Measurements from ENCODE around the gene GLRX3.

Gene GLRX3

GRCh38 chr10:130138479-130138866, 2.3 kb downstream of the GLRX3 start:
- DNase-seq: peak; percentile 92

GRCh38 chr10:130140425-130140824, 4.2 kb downstream of the GLRX3 start:
- no peak for DNase-seq

GRCh38 chr10:130141038-130141437, 4.8 kb downstream of the GLRX3 start:
- DNase-seq: no peak

GRCh38 chr10:130141460-130141859, 5.3 kb downstream of the GLRX3 start:
- no peak for DNase-seq

DNA sequence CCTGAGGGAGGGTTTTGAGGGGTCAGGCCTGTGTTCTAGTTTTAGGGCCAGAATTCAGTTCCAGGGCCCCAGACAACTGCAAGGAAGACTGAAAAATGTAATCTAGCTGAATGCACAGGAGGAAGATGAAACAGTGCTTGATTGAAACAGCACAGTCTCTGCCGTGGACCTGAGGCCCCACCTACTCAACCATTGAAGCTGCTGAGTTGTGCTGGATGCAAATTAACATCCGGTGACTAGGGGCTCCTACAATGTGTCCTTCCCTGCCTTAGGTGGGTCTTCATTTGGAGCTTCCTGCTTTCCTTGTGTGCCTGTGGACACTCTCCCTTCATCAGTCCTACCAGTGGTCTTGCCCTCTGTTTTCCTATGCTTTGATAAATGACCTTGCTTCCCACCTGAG, 5.7 kb downstream of the GLRX3 start:
- no peak for DNase-seq

DNA sequence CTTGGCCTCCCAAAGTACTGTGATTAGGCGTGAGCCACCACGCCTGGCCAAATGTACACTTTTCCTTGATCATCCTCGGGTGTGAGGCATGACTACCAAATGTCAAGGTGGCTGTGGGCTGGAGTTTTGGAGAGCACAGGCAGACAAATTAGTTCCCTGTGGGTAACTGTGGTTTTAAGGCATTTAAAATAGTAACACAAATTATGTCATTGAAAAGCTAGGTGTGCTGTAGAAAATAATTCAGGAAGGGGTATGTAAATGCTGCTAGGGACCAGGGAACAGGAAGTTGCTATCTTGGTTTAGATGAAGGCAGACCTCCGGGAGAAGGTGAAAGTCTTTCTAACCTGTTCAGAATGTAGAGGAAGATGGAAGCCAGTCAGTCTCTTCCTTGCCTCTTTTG, 9.9 kb downstream of the GLRX3 start:
- no peak for DNase-seq

DNA sequence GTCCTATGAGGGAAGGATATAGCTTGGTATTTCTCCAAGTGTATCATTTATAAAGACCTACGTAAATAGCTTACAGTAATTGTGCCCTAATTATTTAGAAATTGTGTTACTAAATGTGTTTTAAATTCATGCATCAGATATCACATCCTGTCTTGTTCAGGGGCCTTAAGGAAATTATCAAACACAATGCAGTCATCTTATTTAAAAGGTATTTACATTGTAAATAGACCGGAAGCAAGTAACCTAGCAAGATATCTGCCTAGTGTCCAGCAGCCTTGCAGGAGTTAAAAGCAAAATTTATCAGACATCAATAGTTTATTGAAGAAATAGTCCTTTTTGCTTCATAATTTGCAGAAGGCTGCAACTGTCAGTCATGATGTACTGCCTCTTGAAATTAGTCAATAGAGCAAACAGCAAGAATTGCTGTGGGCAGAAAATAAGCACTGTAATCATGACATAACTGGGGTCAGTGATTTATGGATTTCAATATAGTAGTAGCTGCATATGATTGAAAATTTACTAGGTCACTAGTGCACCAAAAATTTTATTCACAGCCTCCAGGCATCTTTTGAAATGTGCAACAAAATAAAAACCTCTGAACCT, 23.1 kb downstream of the GLRX3 start:
- DNase-seq: no peak

- DNase-seq: no peak
Measured at GRCh38 chr10:130160775-130161174, 24.6 kb downstream of the GLRX3 start.

DNA sequence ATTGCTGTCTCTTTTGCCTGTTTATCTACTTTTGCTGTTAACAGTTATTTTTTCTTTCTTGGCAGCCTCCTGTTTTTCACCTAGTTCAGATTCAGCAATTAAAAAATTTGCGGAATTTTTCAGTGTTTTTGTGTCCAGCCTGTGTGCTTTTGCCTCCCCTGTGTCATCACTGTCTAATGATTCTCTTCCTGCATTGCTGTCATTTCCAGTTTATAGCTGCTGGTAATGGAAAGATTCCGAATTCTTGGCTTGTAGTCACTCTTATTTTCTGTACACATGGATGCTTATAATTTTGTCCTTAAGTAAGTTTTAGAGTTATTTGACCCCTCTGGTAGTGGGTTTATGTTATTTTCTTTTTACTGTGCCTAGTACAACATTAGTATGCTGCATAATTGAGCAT, 25.1 kb downstream of the GLRX3 start:
- DNase-seq: no peak

DNA sequence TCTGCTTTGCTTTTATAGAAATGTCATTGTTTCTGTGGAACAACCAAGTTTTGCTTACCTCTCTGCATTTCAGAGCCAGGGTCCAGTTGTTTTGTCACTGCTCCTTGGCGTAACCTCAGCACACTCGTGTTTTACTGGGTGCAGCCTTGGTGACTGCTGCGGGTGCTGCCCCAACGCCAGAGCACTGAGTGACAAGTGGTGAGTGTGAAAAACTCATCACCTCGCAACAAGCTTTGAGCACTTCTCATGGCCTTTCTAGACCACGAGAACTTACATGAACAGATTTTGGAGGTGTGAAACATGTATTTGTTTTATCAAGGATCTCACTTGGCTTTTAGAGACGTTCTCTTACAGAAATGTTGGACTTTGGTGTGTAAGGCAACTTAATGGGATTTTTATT, 31.0 kb downstream of the GLRX3 start:
- no peak for DNase-seq

DNA sequence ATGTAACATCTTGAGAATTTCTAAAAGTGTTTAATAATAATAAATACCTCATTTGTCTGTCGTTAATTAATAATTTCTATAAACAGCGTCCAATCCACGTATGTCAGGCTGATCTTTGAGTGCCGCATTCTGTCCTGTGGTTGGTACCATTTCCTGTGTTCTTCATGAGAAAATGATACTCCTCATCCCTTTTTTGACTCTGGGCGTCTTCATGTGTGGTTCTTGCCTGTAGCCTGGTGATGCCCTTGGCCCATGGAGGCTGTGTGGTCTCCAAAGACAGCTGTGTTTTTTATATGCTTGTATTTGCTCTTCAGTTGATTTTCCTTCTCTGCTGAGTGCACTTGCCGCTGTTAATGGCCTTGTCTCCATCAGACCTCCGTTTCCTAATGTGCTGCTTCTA, 31.5 kb downstream of the GLRX3 start:
- DNase-seq: no peak

DNA sequence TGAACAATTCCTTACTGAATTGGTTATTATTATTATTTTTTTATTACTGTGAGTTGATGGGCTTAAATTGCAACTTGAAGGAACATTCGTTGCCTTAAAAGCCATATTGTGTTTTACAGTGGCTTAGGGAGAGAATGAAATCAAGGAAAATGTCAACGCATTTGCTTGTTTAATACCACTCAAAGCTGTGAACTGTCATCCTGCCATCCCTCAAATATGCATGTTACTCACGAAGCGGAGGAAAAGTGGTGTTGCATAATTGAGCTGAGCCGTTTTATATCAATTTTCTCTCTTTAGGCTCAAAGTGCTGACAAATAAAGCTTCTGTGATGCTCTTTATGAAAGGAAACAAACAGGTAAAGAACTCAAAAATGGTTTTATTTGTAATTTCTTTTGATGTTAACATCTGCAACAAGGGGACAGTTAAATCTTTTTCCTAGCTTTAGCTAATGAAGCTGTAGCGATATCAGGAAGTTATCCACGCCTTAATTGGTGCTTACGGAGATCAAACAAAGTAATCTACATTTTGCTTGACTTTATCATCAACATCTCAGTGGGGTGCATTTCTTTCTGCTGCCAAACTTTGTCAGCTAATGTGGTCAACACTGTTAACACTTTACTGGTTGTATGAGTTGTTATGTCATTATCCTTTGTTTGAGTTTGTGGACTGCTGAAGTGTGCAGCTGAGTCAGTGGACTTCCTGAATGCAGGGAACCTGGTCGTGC, 33.1 kb downstream of the GLRX3 start:
- DNase-seq: peak; percentile 24

DNA sequence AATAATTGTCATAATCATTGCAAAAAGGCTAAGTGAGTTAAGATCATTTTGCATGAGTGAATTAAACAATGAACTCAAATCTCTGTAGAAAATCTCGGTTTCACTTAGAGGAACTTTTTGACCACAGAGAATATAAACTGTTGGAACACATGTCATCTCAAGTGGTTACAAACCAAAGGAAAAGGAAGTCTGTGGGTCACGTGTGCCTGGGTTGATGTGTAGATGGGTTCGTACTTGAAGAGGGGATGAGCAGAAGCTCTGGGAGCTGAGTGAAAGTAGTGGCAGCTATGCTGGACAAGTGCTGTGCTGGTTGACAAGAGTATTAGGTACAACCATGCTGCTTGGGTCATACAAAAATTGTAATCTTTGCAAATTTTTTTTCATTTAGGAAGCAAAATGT, 35.0 kb downstream of the GLRX3 start:
- no peak for DNase-seq

DNA sequence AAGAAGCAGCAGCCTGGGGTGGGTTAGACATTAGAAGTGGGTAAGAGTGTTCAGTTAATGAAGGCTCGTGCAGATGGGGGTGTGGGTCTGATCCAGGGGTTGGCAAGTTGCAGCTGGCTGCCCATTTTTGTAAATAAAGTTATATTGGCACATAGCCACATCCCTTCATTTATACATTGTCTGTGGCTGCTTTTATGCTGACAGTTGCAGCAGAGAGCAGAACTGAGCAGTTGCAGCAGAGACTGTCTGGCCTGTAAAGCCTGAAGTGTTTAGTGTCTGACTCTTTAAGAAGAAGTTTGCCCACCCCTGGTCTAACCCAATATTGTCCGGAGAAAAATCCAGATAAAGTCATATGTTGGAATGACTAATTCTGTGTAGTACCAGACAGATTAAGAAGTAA, 38.1 kb downstream of the GLRX3 start:
- DNase-seq: no peak

GRCh38 chr10:130175074-130175473, 38.9 kb downstream of the GLRX3 start:
- DNase-seq: no peak

DNA sequence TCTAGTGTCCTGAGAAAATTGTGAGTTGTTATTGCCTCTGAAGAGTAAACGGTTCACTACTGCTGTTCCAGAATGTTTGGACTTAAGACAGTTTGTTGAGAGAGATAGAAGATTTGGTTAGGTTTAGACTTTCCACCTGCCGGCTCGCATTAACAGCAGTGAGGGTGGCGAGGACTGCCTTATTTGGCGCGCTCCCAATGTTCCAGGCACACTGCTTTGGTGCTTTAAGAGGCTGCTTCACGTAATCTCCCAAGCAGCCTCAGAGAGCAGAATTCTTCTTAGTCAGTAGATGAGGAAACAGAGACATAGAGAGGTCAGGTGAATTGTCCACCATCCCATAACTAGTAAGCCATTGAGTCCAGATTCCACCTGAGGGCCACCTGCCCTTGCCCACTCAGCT, 41.1 kb downstream of the GLRX3 start:
- DNase-seq: no peak

GRCh38 chr10:130179640-130180039, 43.4 kb downstream of the GLRX3 start:
- peak; percentile 35 for DNase-seq

DNA sequence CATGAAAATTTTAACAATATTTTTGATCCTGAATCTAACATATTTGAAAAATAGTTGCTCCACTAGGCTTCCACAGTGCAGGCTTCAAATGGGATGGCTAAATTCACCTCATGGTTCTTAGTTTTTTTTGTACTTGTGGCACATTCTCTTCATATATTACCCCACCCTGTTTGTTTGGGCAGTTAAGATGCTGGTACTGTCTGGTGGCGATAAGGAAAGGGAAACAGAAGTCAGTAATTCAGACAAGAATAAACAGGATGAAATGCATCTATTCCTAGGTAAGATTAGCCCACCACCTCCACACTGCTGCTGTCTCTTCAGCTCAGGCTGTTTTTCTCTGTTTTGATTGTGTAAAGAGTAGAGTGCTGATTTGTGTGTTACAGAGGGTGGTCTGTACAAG, 44.2 kb downstream of the GLRX3 start:
- no peak for DNase-seq

DNA sequence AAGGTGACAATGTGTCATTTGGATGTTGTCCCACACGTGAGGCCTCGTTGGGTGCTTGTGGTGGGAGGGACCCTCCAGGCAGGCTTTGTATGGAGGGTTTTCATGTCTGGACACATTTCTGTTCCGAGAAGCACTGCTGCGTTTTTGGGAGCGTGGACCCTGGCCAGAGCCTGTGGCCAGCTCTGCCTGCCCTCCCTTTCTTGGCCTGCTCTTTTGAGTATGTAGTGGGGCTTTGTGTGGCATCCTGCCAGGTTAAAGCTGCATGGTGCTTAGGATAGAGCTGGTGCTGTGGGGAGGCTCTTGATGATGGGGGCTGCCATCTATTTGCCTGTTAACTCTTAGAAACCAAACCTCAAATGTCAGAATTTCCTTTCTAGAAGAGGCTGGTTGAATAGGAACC, 45.7 kb downstream of the GLRX3 start:
- no peak for DNase-seq

GRCh38 chr10:130185591-130185990, 49.4 kb downstream of the GLRX3 start:
- DNase-seq: no peak

DNA sequence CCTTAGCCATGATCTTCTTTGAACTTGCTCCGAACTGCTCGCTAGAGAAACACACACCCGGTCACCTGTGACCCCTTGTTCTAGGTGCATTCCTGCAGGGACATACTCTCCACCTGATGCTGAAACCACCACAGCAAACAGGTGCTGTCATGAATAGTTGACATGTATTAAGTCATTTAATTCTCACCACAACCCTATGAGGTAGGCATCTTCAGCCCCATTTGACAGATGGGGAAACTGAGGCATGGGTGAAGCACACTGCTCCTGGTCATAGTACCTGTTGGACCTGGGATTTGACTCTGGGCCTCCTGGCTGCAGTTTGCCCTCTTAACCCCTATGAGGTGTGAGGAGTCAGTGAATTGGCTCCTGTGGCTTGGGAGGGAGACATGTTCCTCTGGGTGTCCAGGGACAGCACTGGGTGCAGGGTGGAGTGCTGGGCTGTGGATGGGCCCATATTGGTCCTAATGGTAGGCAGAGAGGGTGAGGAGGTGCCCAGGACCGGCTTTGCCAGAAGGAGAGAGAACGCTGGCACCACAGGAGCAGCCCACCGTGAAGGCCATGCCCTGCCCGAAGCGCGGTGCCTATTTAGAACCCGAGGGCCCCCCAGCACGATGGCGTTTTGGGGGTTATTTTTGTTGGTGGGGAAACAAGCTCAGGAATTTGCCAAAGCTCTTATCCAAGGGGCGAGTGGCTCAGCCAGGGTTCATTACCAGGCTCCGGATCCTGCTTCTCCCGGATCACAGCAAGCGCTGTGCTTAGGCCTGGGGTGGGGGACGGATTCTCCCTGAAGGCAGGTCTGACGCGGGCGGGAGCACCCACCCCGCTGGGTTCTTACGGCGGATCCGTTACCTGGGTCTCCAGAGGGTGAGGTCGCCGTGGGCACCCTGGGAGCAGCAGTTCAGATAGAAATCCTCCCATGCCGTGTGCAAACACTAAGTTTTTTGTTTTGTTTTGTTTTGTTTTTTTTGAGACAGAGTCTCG, 52.3 kb downstream of the GLRX3 start:
- no peak for DNase-seq

GRCh38 chr10:130189608-130190054, 53.4 kb downstream of the GLRX3 start:
- DNase-seq: no peak

GRCh38 chr10:130190055-130190736, 54.0 kb downstream of the GLRX3 start:
- DNase-seq: peak; percentile 79

All from NCI-H345 (cell line).